Caco-2 (cell line): ENCODE results near the gene RHOG. TPM values are rescaled to one million over a fixed set of nuclear protein-coding genes. Genes with fewer than 3 reads are reported as not detected.
A peak's percentile ranks its signal among the peaks of the same experiment; 100 is the strongest.
"Not testable (repeated sequence)": the region's sequence is repeated elsewhere in the genome, so short reads cannot be mapped to it uniquely, and the experiment has no call there.

ENCODE experiments used
- BruUV-seq: library from RNA; stranded (reverse); fragments of 400-500 nt; replicated peaks from 2 replicates; lab custom pipeline; 2021; lab: Mats Ljungman, UMichigan
- CTCF ChIA-PET: fragments of 300-600 bp; sonication (Branson Sonifier 250); formaldehyde crosslinking; loops from one replicate; lab custom pipeline; 2022; ENCODE audit warnings: antibody characterized with exemption; lab: Charles Lee
- POLR2A ChIA-PET: fragments of 300-600 bp; sonication (Branson Sonifier 250); formaldehyde crosslinking; loops from one replicate; lab custom pipeline; 2022; ENCODE audit warnings: antibody characterized with exemption; lab: Charles Lee
- DNase-seq, 2 experiments: peaks; one replicate each; pipeline versions ENCODE4 v3.0.0 to v3.0.0-alpha.2; 2020 to 2022
- H3K27me3 ChIP-seq: replicated peaks from 2 replicates; pipeline ENCODE4 v1.6.0; 2011; ENCODE audit warnings: low read length; ENCODE audit not compliant: control insufficient read depth, insufficient read depth
- H3K36me3 ChIP-seq: 2 replicates; pipeline ENCODE4 v1.5.1; 2011; ENCODE audit warnings: low read length; ENCODE audit not compliant: control insufficient read depth, insufficient read depth
- H3K4me1 ChIP-seq: fragments of 250-450 bp; sonication (Bioruptor Pico); 2 replicates; pipeline ENCODE4 v1.5.1; 2020; ENCODE audit warnings: mild to moderate bottlenecking
- H3K4me3 ChIP-seq: 2 replicates; pipeline ENCODE4 v1.5.1; 2011; ENCODE audit warnings: low read depth, mild to moderate bottlenecking, control low read depth, low read length
- H3K9me3 ChIP-seq: fragments of 250-450 bp; sonication (Bioruptor Pico); 2 replicates; pipeline ENCODE4 v1.5.1; 2020; ENCODE audit warnings: mild to moderate bottlenecking, moderate library complexity
- H3K27ac Mint-ChIP-seq: one replicate; pipeline ENCODE4 v1.8.0; 2022; ENCODE audit warnings: mixed read lengths; ENCODE audit not compliant: unreplicated experiment
- H3K27me3 Mint-ChIP-seq: one replicate; pipeline ENCODE4 v1.8.0; 2022; ENCODE audit warnings: mixed read lengths; ENCODE audit not compliant: insufficient read depth, unreplicated experiment
- H3K36me3 Mint-ChIP-seq: one replicate; pipeline ENCODE4 v1.8.0; 2022; ENCODE audit warnings: mild to moderate bottlenecking, mixed read lengths; ENCODE audit not compliant: insufficient read depth, unreplicated experiment
- H3K4me1 Mint-ChIP-seq: one replicate; pipeline ENCODE4 v1.8.0; 2022; ENCODE audit warnings: low read depth, mixed read lengths; ENCODE audit not compliant: unreplicated experiment
- H3K4me3 Mint-ChIP-seq: one replicate; pipeline ENCODE4 v1.8.0; 2022; ENCODE audit warnings: mild to moderate bottlenecking, moderate library complexity, mixed read lengths; ENCODE audit not compliant: unreplicated experiment
- H3K9me3 Mint-ChIP-seq: one replicate; pipeline ENCODE4 v1.8.0; 2022; ENCODE audit warnings: mixed read lengths; ENCODE audit not compliant: unreplicated experiment
- CTCF ChIP-seq, 2 experiments: fragments of 200-600 bp in 1 of 2; IDR thresholded peaks; 1 replicate in 1 of 2; 2 replicates in 1 of 2; pipeline versions ENCODE4 v1.5.1 to v1.8.0; 2011 to 2022; ENCODE audit warnings: antibody characterized with exemption in 1 of 2, control low read depth in 1 of 2, inconsistent platforms in 1 of 2, low read depth in 1 of 2, low read length in 1 of 2, mild to moderate bottlenecking in 1 of 2, moderate library complexity in 1 of 2; ENCODE audit not compliant: insufficient read depth in 1 of 2, severe bottlenecking in 1 of 2, unreplicated experiment in 1 of 2
- intact Hi-C: fragments of 100-400 bp; cut with micrococcal nuclease; formaldehyde crosslinking; loops from one replicate; pipeline ENCODE4 v1.10.0; 2022; ENCODE audit not compliant: unreplicated experiment
- total RNA-seq: library from RNA; stranded (reverse); gene quantifications from 2 replicates; pipeline ENCODE4 v1.2.3, GENCODE V29; 2022

The RHOG gene
- total RNA-seq, 1 experiment from 2014 or later = 36.9 TPM

DNA sequence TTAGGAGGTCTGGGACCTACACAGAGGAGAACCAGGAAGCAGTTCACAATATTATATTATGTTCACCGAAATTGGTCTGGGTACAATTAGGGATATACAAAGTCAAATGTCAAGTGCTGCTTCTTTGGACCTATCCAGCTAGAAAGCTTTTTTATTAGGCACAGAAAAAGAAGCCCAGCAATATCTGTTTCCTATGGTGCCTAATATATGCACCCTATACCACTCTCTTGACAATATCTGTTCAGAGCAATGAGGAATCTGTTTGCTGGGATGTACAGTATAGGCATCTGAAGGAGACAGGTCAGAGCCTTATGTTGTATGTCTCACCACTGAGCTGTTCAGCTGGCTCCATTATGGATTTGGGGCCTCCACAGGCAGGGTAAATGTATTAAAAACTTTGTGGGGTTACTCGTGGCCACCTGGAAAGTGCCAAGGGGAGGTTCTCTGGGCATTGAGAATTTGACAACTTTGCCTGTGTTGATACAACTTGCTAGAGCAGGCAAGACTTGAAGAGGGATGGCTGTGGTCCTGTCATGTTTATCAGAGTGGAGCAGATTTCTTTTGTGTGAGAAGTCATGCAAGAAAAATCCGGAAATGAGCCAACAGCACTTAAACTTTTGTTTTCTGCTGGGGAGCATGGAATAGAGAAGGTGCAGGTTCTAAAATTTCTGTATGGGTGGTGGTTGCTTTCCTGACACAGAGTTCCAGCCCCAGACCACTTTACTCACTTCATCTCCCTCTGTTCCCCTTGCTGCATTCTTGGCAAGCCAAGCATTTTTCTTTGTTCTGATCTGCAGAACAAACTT, 24.8 kb upstream of the RHOG start:
- H3K9me3 Mint-ChIP-seq = no peaks in the 10 kb centered on the region
- H3K4me1 Mint-ChIP-seq = peaks cover 34% of the 10 kb centered on the region
- no peaks in the 10 kb centered on the region for H3K36me3 ChIP-seq
- CTCF ChIA-PET = interaction anchor here (0.8 to 1.9 kb wide), 3 partner anchors 10 to 24 kb away, joined by 5 to 12 read pairs (median 10); partner anchors contain the start of genes RHOG and STIM1
- H3K4me3 Mint-ChIP-seq = peak overlapping the region; percentile 36
- H3K4me1 ChIP-seq = peaks cover 42% of the 10 kb centered on the region
- POLR2A ChIA-PET = interaction anchor here (0.6 kb wide), 1 partner anchor 10 kb away, joined by 3 read pairs; the partner anchor contains the start of gene STIM1
- H3K27me3 ChIP-seq = no peaks in the 10 kb centered on the region
- no peak overlapping the region for H3K4me3 ChIP-seq
- TF ChIP-seq CTCF (IDR thresholded peaks at IDR 0.05; ENCODE audit: insufficient read depth in 1 of 2, low read depth in 1 of 2, low read length in 1 of 2, severe bottlenecking in 1 of 2, unreplicated experiment in 1 of 2) = no peak
- H3K36me3 Mint-ChIP-seq = no peaks in the 10 kb centered on the region
- no peaks in the 10 kb centered on the region for H3K9me3 ChIP-seq
- H3K27ac Mint-ChIP-seq = peak overlapping the region; percentile 85
- intact Hi-C loops = loop anchor here (1.0 kb wide), 1 partner anchor 9 kb away; no protein-coding TSS in a partner anchor
- H3K27me3 Mint-ChIP-seq = no peaks in the 10 kb centered on the region
- DNase-seq = no peak
- no TSS peak for BruUV-seq

GRCh38 chr11:3861683-3862082, 20.9 kb upstream of the RHOG start:
- no peak for DNase-seq
- Mint-ChIP-seq H3K4me3 (no peak overlapping the region), H3K4me1 (peaks cover 37% of the 10 kb centered on the region), H3K9me3 (no peaks in the 10 kb centered on the region), H3K27me3 (no peaks in the 10 kb centered on the region), H3K27ac (no peak overlapping the region), H3K36me3 (no peaks in the 10 kb centered on the region)
- no peaks in the 10 kb centered on the region for H3K27me3 ChIP-seq
- no peaks in the 10 kb centered on the region for H3K36me3 ChIP-seq
- H3K4me3 ChIP-seq = no peak overlapping the region
- no peaks in the 10 kb centered on the region for H3K9me3 ChIP-seq
- no TSS peak for BruUV-seq
- H3K4me1 ChIP-seq = peaks cover 27% of the 10 kb centered on the region
- intact Hi-C loops = no loop called here
- no peak for TF ChIP-seq CTCF (IDR thresholded peaks at IDR 0.05; ENCODE audit: insufficient read depth in 1 of 2, low read depth in 1 of 2, low read length in 1 of 2, severe bottlenecking in 1 of 2, unreplicated experiment in 1 of 2)
- ChIA-PET POLR2A (no interaction called here), CTCF (no interaction called here)

DNA sequence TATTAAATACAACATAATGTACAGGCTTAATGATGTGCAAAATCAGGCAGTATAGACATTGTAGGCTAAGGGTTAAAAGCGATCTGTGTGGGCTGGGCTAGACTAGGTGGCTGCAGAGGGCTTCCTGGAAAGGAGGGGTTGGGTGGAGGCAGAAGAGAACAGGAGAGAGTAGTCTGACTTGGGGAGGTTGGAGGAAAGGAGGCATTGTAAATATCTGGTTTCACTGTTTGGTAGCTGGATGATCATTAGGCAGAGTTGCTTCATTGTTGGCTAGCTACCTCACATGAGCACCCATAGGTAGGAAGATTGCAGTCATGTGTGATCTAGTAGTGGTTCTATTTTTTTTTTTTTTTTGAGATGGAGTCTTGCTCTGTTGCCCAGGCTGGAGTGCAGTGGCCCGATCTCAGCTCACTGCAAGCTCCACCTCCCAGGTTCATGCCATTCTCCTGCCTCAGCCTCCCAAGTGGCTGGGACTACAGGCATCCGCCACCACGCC, 20.2 kb upstream of the RHOG start:
- H3K4me3 ChIP-seq, H3K36me3 ChIP-seq, H3K4me3 Mint-ChIP-seq, BruUV-seq, H3K27me3 ChIP-seq, H3K27me3 Mint-ChIP-seq, H3K36me3 Mint-ChIP-seq, H3K27ac Mint-ChIP-seq, intact Hi-C loops, H3K9me3 ChIP-seq, DNase-seq, H3K9me3 Mint-ChIP-seq, POLR2A ChIA-PET: not testable (repeated sequence)
- CTCF ChIA-PET = interaction anchor here (0.6 to 0.9 kb wide), 2 partner anchors 12 to 156 kb away, joined by 3 to 4 read pairs; no protein-coding TSS in a partner anchor
- H3K4me1 ChIP-seq = peaks cover 19% of the 10 kb centered on the region
- H3K4me1 Mint-ChIP-seq = peaks cover 37% of the 10 kb centered on the region
